ENCODE measurements around the gene AXIN2.

Gene AXIN2, protein sequence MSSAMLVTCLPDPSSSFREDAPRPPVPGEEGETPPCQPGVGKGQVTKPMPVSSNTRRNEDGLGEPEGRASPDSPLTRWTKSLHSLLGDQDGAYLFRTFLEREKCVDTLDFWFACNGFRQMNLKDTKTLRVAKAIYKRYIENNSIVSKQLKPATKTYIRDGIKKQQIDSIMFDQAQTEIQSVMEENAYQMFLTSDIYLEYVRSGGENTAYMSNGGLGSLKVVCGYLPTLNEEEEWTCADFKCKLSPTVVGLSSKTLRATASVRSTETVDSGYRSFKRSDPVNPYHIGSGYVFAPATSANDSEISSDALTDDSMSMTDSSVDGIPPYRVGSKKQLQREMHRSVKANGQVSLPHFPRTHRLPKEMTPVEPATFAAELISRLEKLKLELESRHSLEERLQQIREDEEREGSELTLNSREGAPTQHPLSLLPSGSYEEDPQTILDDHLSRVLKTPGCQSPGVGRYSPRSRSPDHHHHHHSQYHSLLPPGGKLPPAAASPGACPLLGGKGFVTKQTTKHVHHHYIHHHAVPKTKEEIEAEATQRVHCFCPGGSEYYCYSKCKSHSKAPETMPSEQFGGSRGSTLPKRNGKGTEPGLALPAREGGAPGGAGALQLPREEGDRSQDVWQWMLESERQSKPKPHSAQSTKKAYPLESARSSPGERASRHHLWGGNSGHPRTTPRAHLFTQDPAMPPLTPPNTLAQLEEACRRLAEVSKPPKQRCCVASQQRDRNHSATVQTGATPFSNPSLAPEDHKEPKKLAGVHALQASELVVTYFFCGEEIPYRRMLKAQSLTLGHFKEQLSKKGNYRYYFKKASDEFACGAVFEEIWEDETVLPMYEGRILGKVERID

DNA sequence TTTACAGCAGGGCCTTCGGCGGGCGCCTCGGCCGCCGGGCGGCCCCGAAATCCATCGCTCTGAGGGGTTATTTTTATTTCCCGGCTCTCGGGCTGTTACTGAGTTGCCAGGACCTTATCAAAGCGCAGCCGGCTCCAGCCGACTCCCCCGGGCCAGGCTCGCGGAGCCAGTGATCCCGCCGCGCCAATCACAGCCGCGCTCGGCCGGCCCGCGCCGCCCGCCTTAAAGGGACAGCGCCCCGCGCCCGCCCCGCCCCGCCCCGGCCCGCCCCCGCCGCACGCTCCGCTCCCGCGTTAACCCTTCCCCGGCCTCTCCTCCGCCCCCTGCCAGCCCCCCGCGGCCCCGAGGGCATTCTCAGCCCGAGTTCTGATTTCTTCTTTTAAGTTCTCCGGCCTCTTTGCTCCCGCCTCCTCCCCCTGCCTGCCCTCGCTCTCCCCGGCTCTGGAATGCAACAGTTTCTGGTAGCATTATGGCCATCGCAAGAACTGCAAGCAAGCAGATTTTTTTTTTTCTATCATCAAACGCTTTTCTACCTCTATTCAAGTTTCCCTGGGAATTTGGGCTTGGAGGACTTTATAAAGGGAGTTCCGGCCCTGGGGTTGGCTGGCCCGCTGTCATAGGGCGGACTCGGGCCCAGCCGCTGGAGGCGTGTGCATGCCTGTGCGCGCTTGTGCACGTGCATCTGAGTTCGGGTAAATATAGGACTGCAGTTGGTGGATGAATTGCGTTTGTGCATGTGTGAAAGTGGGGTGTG is at the start of gene AXIN2:
TSS of gene AXIN2 (minus strand) at position 197 of the 754 bp plus-strand sequence. CDS start 3,028 bp downstream, outside the sequence.
- peak; percentile 87 for DNase-seq (ENCODE audit: low read depth)

DNA sequence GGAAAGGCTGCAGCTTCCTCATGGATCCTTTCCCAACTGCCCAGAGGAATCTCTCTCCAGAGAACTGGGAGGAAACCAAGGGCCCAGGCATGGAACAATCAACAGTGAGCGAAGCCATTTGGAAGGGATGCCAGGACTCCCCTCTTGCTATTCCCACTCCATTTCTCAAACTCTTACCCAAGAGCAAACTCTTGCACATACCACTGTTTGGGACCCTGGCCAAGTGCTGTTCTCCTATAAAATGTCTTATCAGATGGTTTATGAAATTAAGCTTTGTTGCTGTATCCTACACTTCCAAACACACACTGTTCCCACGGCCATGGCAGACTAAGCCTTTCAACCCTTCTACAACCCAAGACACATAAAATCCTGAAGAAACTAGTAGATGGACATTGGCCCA is 48.3 kb upstream of the AXIN2 start:
- DNase-seq (ENCODE audit: low read depth) = no peak

DNA sequence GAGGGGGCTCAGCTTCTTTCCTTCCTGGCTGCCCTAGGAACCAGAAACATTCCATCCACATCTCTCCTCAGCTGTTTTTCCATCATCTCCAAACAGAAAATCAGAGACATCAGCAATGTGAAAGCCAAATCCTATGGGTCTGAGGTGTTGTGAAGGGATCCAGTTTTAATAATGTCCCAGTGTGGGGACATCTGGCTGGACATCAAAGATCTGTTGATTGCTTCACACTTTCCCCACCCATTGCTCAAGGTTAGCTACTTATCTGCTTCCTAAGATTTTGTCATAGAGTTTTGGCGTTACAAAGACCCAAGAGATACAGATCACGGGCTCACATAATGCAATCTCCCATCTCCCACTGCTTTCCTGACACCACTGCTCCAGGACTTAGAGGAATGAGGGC is 47.8 kb upstream of the AXIN2 start:
- no peak for DNase-seq (ENCODE audit: low read depth)

- DNase-seq (ENCODE audit: low read depth) = no peak
These were observed 42.6 kb upstream of the AXIN2 start for GRCh38 chr17:65604070-65604469.

GRCh38 chr17:65601881-65602280 is 40.4 kb upstream of the AXIN2 start:
- DNase-seq (ENCODE audit: low read depth) = no peak

DNA sequence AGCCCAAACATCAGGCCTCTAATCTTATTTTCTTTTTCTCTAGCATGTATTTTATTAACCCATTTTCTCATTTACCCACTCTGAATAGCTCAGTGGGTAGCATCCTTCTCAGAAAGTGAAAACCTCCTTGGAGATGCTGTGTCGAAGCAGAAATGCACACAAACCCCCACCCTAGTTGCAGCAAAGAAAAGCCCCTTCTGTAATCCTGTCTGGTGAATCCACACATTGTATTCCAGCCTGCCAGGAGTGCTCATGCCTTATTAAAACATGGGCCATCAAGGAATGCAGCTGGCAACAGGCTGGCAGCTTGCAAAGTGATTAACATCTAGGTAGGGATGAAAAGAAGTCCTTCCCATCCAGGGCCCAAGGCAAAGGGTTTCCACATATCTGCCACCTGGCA is 39.7 kb upstream of the AXIN2 start:
- DNase-seq (ENCODE audit: low read depth) = no peak

DNA sequence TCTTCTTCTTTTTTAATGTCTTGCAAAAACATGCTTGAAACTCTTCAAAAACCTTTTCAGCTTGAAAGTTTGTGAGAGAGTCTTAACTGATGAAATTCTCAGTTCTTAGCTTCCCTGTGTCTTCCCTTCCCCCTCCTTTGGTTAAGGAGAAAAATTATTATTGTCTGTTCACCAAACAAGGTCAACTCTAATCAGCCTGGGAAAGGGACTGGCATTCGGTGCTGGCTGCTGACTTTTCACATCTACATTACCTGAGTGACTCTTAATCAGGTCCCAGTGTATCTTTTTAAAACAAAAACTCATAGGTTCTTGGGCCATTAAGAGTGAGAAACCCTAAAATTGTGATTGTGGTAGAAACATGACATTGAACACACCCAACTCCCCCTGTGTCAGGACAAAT is 39.1 kb upstream of the AXIN2 start:
- no peak for DNase-seq (ENCODE audit: low read depth)

DNA sequence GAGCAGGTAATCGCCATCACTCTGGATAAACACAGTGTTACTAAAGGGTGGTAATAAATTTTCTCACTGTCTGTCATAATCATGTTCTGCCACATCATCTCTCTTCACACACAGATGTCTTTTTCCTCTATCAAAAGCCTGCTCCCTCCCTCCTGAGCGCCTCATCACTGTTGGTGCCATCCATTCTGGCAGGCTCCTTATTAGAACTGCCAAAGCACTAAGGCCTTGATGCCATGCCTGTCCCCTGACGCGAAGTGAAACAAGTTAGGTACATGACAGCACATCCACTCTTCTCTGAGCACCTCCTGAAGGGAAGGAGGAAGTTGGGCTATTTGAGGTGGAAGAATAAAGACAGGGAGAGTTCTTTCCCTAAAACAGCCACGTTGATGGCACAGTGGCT is 38.2 kb upstream of the AXIN2 start:
- DNase-seq (ENCODE audit: low read depth) = no peak

DNA sequence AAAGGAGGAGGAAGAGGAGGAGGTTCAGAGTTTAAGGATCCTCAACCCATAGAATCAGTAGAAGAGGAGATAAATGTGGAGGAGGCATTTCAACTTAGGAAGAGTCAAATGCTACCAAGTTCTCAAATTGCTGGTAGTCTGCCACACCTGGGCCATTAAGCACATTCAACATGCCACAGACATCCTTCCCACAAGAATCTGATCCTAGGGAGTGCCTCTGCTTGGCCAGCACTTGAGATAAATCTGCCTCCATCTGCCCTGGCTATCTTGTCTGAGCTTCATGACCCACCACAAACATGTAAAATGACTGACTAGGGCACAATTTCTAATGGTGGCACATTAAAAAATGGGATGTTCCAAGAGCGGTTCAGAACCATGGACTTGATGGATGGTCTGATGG is 37.3 kb upstream of the AXIN2 start:
- no peak for DNase-seq (ENCODE audit: low read depth)

GRCh38 chr17:65595071-65595656 is 33.7 kb upstream of the AXIN2 start:
- no peak for DNase-seq (ENCODE audit: low read depth)

DNA sequence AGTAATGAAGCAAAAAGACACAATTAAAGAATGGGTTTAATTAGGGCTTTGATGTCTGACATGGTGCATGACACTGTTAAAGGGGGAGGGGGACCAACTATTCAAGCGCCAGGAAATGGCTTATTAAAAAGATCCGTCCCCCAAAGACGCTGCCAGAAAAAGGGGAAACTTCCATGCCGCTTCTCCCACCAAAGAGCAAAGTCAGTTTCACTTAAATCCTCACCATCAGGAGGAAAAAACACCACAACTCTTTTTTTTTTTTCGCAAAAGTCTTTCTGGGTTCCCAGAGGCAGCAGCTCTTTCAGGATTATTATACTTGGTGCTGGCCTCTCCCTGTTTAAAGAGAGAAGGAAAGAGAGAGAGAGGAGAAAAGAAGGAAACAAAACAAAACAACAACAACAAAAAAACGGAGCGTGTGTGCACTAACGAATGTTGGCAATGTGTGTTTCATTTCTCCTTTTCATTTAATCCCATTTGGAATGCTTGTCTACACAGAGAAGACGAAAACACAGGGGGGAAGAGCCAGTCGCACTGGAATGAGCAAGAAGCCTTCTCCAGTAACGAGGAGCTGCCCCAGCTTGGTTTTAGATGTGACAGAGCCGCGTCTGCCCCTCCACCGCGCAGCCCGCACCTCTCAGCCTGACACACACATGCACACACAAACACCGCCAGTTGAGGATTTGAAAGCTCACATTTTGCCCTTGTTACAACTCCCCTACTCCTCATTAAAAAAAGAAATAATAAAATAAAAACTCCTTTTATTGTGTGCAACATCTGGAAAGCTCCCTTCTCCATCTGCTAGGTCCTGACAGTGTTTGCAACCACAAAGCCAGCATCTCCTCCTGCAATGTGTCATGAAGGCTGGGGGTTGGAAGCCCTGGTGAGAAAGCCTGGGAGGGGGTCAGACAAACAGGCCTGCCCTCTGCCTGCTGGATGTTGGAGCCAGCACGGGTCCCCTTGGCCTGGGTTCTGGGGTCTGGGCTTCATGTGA is 32.7 kb upstream of the AXIN2 start:
- no peak for DNase-seq (ENCODE audit: low read depth)

DNA sequence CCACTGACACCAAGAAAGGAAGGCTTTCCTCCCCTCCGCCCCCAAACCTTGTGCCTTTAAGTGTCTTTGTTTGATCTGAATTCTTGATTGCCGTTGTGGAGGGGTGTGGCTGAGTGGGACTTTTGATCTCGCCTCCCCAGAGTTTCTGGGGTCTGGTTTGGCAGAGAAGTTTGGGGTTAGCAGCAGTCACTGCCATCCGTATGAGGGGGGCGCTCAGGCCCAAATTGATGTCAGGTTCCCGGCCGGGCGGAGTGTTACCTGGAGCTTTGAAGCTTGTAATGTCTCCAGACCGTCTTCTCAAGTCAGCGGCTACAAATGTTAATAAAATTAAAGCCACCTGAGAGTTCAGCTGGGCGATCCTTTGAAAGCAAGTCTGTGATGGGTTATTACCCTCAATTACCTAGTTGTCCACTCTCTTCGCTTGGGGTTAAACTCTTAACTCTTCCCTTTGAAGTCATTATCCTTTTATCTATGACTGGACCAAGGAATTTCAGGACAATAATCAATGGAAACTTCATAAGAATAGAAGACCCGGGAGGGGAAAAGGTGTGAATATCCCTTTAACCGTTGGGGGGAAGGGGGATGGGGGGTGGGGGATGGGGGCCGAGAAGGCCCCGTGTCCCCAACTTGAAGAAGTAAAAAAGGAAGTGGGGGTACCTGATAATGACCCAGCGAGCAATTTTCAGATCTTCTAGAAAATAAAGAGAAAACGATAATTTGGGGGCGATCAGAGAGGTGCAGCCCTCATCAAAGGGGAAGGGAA is 31.8 kb upstream of the AXIN2 start:
- no peak for DNase-seq (ENCODE audit: low read depth)

GRCh38 chr17:65592125-65592965 is 30.9 kb upstream of the AXIN2 start:
- no peak for DNase-seq (ENCODE audit: low read depth)

DNA sequence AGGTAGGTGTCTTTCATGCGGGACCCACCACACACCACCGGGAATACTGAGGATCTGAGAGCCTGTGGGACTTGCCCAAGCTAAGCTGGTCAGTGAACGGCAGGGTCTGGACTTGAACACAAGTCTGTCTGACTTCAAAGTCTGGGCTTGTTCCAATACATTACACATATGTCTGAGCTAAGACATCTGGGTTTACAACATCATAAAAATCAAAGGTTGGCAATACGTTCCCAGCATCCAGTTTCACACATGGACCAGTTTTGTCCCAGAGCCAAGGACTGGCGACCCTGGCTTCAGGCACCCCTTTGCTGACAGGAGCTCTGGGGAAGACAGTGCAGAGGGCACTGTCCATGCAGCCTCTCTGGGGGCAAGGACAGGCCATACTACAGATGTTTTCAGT is 27.9 kb upstream of the AXIN2 start:
- no peak for DNase-seq (ENCODE audit: low read depth)

- DNase-seq (ENCODE audit: low read depth) = no peak
These were observed 26.8 kb upstream of the AXIN2 start for GRCh38 chr17:65588181-65588808.

- DNase-seq (ENCODE audit: low read depth) = no peak
These were observed 26.2 kb upstream of the AXIN2 start for GRCh38 chr17:65587534-65588180.

DNA sequence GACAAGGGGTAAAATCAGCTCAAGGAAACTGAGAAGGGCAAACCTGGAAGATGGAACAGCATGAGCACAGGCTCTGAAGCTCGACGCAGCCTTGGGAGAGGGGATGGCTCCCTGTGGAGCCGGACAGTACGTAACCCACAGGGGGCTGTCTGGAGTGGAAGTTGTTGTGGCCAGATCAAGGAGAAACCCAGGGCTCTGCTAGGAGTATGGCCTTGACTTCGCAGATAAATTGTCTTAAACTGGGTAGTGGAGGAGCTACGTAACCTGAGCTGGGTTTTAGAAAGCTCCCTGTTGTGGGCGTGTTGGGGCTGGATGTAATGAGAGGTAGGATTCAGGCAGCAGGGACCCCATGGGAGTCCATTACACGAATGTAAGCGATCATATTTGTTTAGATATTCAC is 25.5 kb upstream of the AXIN2 start:
- no peak for DNase-seq (ENCODE audit: low read depth)
